HG02973 (cell line): ENCODE measurements around the gene KBTBD2.
A peak's percentile ranks its signal among the peaks of the same experiment; 100 is the strongest.
"Not testable (repeated sequence)": the region's sequence is repeated elsewhere in the genome, so short reads cannot be mapped to it uniquely, and the experiment has no call there.

ENCODE experiments used
- ATAC-seq: cut with Tn5 transposase; IDR thresholded peaks from one replicate; pipeline ENCODE4 v1.9.1; 2021; ENCODE audit warnings: moderate library complexity; ENCODE audit not compliant: unreplicated experiment

KBTBD2 gene

GRCh38 chr7:32891043-32891799 is at the start of gene KBTBD2:
Gene KBTBD2, minus strand, starts transcription at chr7:32891760. Its CDS starts 12,156 bp downstream, at chr7:32879604.
- ATAC-seq: peak; percentile 57

GRCh38 chr7:32941181-32941580 is 49.6 kb upstream of the KBTBD2 start:
- ATAC-seq: no peak

DNA sequence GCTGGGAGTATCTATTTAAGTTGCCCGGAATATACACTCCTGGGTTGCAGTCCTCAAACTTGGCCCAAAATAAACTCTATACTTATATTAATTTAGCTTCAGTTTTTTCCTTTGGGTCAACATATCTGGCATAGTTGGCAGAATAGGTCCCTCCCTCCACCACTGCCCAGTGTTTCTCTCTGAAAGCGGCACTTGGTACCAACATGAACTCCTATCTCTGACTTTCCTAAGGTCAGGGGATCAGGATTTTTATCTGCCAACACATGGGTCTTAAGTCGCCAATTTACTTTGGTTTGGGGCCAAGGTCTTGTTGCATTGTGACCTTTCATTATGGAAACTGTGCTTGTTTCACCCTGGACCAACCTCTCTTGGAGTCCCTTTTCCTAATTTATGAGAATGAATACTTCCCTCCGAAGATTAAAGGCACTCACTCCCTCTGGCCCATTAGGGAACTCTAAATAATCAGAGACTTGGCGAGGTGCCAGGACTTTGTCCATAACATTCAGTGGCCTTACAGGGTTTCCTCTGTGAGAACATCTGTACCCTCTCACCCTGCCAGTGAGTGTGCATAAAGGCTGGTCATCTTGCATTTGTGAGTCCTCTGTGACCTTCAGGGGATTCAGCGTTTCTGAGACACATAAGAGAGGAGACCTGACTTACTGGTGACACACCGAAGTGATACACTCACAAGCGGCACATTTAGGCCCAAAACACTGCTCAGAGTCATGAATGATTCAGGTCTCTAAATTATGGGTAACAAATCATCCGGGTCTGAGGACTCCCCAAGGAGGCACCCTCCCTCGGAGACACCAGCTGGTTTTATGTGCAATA is 46.0 kb upstream of the KBTBD2 start:
- no peak for ATAC-seq

GRCh38 chr7:32936689-32937088 is 45.1 kb upstream of the KBTBD2 start:
- no peak for ATAC-seq

DNA sequence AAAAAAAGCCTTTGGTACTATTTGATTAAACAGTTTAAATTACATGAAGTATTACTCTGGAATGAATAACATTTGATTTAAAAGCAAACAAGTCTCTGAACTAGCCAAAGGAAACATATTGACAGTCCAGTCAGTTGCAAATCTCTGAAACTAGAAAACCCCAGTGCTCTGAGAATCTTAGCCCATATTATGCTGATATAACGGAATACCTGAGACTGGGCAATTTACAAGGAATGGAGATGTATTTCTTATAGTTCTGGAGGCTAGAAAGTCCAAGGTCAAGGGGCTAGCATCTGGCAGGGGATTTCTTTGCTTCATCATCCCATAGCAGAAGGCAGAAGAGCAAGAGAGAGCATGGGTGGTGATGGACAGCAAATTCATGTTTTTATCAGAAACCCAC is 44.0 kb upstream of the KBTBD2 start:
- ATAC-seq: no peak

DNA sequence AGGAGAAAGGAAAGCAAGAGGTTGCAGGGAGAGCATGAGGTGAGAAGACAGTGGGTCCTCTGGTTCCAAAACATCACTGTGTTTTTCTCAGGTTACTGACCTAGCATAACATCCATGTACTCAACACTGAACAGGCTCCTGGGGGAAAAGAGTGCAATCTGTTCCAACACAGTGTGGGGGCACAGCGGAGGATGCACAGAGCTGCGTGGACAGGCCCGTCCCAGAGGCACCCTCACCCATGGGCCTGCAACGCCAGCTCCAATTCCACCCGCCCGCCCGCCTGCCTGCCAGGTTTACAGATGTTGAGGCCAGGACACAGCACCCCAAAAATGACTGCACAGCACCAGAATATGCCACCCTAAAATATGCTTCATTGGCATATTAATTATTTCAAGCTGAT is 38.8 kb upstream of the KBTBD2 start:
- ATAC-seq: no peak

- no peak for ATAC-seq
Observed at GRCh38 chr7:32929430-32930143, 38.0 kb upstream of the KBTBD2 start.

DNA sequence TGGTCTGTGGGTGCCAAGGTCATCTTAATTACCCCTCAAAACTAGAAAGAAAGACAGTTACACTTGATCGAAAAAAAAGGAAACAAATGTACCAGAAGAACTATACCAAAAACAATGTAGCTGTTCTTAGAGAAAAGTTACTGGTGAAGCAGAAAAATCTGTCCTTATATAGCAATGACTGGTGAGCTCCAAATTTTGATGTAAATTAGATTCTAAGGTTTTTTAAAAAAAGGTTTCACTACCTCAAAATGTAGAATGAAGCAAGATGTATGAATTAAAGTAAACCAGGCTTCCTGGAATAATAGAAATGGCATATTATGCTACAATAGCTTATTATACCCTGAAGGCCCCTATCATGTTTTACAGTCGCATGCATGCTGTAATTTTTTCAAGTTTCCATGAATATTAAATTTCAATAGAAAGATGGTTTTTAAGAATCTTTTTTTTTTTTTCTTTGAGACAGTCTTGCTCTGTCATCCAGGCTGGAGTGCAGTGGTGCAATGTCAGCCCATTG is 37.3 kb upstream of the KBTBD2 start:
- ATAC-seq: no peak

DNA sequence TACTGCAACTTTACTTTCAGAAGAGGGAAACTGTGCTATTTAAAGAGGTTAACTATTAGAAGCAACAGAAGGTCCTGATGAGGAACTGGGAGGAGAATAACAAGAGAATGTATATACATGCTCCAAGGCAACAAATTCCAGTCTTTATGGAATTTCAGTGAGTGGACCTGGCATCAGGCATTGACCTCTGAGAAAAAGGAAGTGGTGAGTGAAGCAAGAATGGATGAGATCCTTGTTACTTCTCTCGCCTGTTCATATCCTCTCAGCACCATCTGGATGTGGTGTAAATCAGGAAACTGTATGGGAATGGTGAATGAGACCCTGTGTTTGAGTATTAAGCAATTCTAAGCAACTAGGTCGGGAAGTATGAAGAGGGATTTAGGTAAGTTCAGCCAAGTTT is 30.3 kb upstream of the KBTBD2 start:
- no peak for ATAC-seq

DNA sequence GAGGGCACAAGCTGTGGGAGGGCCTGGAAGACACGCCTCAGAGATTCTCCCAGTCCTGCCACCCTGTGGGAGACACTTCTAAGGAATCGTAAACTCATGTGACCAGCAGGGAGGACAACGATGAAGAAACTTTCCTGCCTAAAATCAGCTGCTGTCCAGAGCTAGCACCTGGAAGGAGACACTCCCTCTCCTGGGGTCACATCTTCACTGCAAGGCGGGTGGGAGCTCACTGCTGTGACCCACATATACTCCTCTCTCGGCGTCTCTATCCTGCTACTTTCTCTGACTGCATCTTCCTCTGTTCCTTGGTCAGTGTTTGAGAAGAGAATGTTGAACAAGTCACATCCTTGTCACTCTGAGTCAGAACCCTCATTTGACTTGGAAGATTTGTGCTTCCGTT is 25.4 kb upstream of the KBTBD2 start:
- ATAC-seq: not testable (repeated sequence)

- ATAC-seq: no peak
Observed at GRCh38 chr7:32916006-32916405, 24.4 kb upstream of the KBTBD2 start.

DNA sequence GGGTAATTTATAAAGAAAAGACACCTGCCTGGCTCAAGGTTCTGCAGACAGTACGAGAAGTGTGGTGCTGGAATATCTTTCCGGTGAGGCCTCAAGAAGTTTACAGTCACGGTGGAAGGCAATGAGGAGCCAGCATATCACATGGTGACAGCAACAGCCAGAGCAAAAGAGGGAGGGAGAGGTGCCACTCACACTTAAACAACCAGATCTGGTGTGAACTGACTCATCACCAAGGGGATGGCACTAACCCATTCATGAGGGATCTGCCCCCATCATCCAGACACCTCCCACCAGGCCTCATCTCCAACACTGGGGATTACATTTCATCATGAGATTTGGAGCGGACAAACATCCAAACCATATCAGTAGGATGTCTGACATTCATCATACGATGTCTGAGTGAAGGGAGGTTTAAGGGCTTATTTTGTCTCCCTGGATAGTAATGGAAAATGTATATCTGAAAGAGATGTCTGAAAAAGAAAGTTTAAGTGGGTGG is 23.5 kb upstream of the KBTBD2 start:
- no peak for ATAC-seq

- ATAC-seq: no peak
Observed at GRCh38 chr7:32914184-32914583, 22.6 kb upstream of the KBTBD2 start.

DNA sequence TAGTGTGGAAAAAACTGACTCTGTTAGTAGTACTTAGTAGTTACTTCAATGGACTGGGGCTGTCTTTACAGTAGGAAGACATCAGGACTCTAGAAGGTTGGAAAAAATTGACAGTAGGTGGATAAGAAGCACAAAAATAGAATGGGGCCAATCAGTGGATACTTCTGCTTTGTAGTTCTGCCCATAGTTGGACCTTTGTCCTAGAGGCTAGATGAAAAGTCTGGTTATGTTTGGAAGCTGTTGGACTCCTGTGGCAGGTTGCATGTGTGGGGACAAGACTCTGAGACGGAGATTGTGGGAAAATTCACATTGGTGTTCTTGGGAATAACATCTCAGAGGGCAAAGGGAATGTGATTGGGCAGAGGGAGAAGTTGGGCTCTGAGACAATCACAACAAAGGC is 18.6 kb upstream of the KBTBD2 start:
- no peak for ATAC-seq

DNA sequence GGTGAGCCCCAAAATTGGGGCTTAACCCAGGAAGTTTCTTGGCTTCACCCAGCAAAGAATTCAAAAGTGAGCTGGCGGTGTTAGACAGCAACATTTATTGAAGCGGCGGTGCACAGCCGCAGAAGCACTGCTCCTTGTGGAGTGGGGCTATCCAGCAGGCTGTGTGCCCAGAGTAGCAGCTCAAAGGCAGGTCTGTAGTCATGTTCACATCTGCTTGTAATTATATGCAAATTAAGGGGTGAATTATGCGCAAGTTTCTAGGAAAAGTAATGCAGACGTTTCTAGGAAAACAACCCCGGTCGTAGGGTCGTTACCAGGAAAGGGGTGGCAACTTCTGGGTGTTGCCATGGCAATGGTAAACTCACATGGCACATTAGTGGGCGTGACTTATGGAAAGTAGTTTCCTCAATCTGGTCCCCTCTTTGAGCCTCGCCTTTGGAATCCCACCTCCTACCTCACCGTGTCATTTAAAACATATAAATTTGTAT is 13.7 kb upstream of the KBTBD2 start:
- ATAC-seq: peak; percentile 80

DNA sequence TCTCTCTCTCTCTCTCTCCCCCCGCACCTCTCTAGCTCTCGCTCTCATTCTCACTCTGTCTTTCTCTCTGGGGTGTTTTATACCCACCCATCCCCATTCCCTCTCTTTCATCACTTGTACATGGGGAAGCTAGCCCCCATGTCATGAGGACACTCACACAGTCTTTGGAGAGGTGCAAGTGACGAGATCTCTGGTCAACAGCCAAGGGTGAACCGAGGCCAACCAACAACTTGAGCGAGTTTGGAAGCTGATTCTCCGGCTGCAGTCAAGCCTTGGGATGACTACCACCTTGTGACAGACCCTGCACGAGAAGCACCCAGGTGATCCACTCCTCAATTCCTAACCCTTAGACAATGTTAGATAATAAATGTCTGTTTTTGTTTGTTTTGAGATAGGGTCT is 10.1 kb upstream of the KBTBD2 start:
- no peak for ATAC-seq

DNA sequence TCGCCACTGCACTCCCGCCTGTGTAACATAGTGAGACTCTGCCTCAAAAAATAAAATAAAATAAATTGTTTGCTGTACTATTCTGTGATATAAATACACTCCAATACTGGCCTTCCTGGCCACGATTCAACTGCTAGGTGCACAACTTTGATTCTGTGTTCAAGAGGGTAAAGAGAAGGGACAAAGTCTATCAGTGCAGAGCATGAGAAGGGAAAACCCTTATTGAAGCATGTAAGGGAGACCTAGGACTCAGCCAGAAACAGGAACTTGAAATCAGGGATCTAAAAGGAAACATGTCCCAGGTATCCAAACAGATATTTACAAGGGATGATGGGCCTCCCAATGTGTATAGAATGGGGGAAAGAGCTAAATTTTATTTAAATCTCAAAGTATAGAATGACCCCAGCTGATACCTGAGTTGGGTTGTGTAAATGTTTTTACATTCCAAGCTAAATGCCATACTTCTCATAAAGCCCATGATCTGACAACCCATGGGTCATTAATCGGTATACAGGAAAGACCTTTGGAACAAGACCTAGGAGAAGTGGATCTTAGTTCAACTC is 9.0 kb upstream of the KBTBD2 start:
- ATAC-seq: no peak

- not testable (repeated sequence) for ATAC-seq
Observed at GRCh38 chr7:32897376-32897775, 5.8 kb upstream of the KBTBD2 start.

GRCh38 chr7:32896564-32897347 is 5.2 kb upstream of the KBTBD2 start:
- no peak for ATAC-seq

DNA sequence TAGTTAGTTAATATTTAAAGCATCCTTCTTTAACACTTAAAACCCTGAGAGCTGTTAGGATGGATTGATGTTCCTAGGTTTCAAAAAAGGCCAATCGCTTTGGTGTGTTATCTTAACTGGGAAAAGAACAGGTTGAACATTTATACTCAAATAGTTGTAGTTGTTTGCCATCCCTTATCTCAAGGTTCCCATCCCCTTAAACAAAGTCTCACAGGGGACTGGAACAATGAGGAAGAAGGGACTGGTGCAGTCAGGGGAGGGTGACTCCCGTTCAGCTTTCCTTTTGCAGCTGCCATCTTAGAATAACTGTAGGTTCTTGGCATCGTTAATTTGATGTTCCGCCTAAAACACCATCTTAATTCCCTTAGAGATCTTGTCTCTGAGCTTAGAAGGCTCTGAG is 2.6 kb upstream of the KBTBD2 start:
- no peak for ATAC-seq
